ENCODE measurements around the gene CDH18. TPM values are rescaled to one million over a fixed set of nuclear protein-coding genes. Genes with fewer than 3 reads are reported as not detected.

The CDH18 gene
- total RNA-seq, 1 experiment from 2014 or later = not detected

GRCh38 chr5:19917588-19918122, 70.3 kb downstream of the CDH18 start:
- POLR2A ChIA-PET = no interaction called here
- intact Hi-C loops (cut with micrococcal nuclease) = no loop called here
- Histone ChIP-seq H3K27me3 (ENCODE audit: insufficient read depth, low read length) (no peaks in the 10 kb centered on the region), H2AFZ (ENCODE audit: low read depth, low read length, poor library complexity, severe bottlenecking) (no peak overlapping the region), H3K79me2 (ENCODE audit: insufficient read depth, low read length) (no peaks in the 10 kb centered on the region), H3K4me3 (replicated peaks in 1 of 2; ENCODE audit: low read depth in 1 of 2, low read length in 2 of 2) (no peak overlapping the region), H3K4me2 (ENCODE audit: low read length) (no peak overlapping the region), H3K27ac (ENCODE audit: low read depth, low read length) (no peak overlapping the region), H3K9ac (ENCODE audit: low read length) (no peak overlapping the region), H3K36me3 (ENCODE audit: control insufficient read depth in 1 of 2, insufficient read depth in 2 of 2, low read length in 2 of 2) (no peaks in the 10 kb centered on the region), H3K9me3 (ENCODE audit: control insufficient read depth in 1 of 2, insufficient read depth in 1 of 2, low read depth in 1 of 2, low read length in 2 of 2) (peaks cover 16 to 24% of the 10 kb centered on the region in 2 experiments; a peak in 2 of 4 replicates), H3K9me2 (ENCODE audit: insufficient read depth) (no peaks in the 10 kb centered on the region), H3K4me1 (ENCODE audit: control insufficient read depth in 1 of 2, insufficient read depth in 2 of 2, low read length in 2 of 2) (no peaks in the 10 kb centered on the region), H4K20me1 (ENCODE audit: insufficient read depth) (no peaks in the 10 kb centered on the region)
- CTCF ChIA-PET = no interaction called here
- ATAC-seq = no peak
- no TSS peak for BruUV-seq (replicated peaks)
- DNase-seq (ENCODE audit: low read depth, low spot score) = no peak
- RAD21 ChIA-PET (ENCODE audit: low non-redundant PET in 1 of 2, low total read pairs in 2 of 2, uncharacterized antibody in 2 of 2, unreplicated experiment in 2 of 2) = no interaction called here
- TF ChIP-seq SP1 (IDR thresholded peaks at IDR 0.05; ENCODE audit: low read depth) = no peak
- no peak for TF ChIP-seq YY1 (IDR thresholded peaks at IDR 0.05; ENCODE audit: extremely low read depth, insufficient replicate concordance, low read depth, low read length)
- no peak for TF ChIP-seq CEBPB (IDR thresholded peaks at IDR 0.05; ENCODE audit: low read depth)
- TF ChIP-seq POLR2A (IDR thresholded peaks at IDR 0.05; ENCODE audit: borderline replicate concordance, extremely low read depth, insufficient read depth, insufficient read length) = no peak
- no peak for TF ChIP-seq POLR2AphosphoS5 (IDR thresholded peaks at IDR 0.05; ENCODE audit: low read depth, low read length)
- TF ChIP-seq MAX (IDR thresholded peaks at IDR 0.05) = no peak
- TF ChIP-seq CTCF (IDR thresholded peaks at IDR 0.05 in 2 of 3, conservative IDR thresholded peaks at IDR 0.05 in 1 of 3; ENCODE audit: borderline replicate concordance in 1 of 3, insufficient read depth in 1 of 3, low read depth in 2 of 3, low read length in 2 of 3) = no peak
- TF ChIP-seq EGR1 (IDR thresholded peaks at IDR 0.05; ENCODE audit: low read depth) = no peak
- TF ChIP-seq EZH2 (IDR thresholded peaks at IDR 0.05) = no peak
- no peak for TF ChIP-seq SIN3A (IDR thresholded peaks at IDR 0.05; ENCODE audit: low read depth)
- TF ChIP-seq ZFX (IDR thresholded peaks at IDR 0.05) = no peak
- no peak for TF ChIP-seq ZNF274 (IDR thresholded peaks at IDR 0.05; ENCODE audit: low read depth, low read length)
- TF ChIP-seq SRF (IDR thresholded peaks at IDR 0.05; ENCODE audit: low read depth) = no peak
- no peak for TF ChIP-seq FOSL1 (IDR thresholded peaks at IDR 0.05; ENCODE audit: low read depth)
- no peak for TF ChIP-seq ZBTB33 (IDR thresholded peaks at IDR 0.05; ENCODE audit: extremely low read depth, insufficient replicate concordance, low read length)
- TF ChIP-seq CBX3 (IDR thresholded peaks at IDR 0.05; ENCODE audit: low read depth) = no peak
- TF ChIP-seq EZH2phosphoT487 (IDR thresholded peaks at IDR 0.05; ENCODE audit: borderline replicate concordance) = no peak
- no peak for TF ChIP-seq ELF1 (IDR thresholded peaks at IDR 0.05; ENCODE audit: borderline replicate concordance, low read depth)
- no peak for TF ChIP-seq RAD21 (IDR thresholded peaks at IDR 0.05; ENCODE audit: low read depth)
- TF ChIP-seq JUND (IDR thresholded peaks at IDR 0.05) = no peak
